Omental fat pad (tissue), 4 donors: ENCODE results near the gene TTC23. TPM values are rescaled to one million over a fixed set of nuclear protein-coding genes. Genes with fewer than 3 reads are reported as not detected.

ENCODE experiments used
- ATAC-seq: fragments of 150-250 bp; one replicate; pipeline ENCODE4 v1.9.1; 2016; ENCODE audit warnings: mild to moderate bottlenecking, moderate library complexity; ENCODE audit not compliant: low FRiP score
- DNase-seq: peaks from one replicate; pipeline ENCODE4 v3.0.0-alpha.2; 2019; ENCODE audit warnings: low spot score
- CTCF ChIP-seq, 3 donors: fragments of 450-650 bp; IDR thresholded peaks; one replicate each; pipeline ENCODE4 v1.5.1; 2016 to 2017; ENCODE audit warnings: antibody characterized with exemption in 3 of 3, mild to moderate bottlenecking in 3 of 3, moderate library complexity in 2 of 3
- total RNA-seq, 4 donors: library from RNA; depleted of rRNA; stranded (reverse); fragments of >200 nt; gene quantifications; one replicate each; pipeline ENCODE4 v1.1.0, GENCODE V29; 2016

TTC23 gene
- total RNA-seq, 4 donors from 2014 or later = 11.9 to 42.2 (median 19.9) TPM

GRCh38 chr15:99174567-99175395 is 74.6 kb downstream of the TTC23 start:
- ATAC-seq = no peak
- no peak for TF ChIP-seq CTCF (IDR thresholded peaks at IDR 0.05)
- DNase-seq = no peak

- ATAC-seq (no peak), DNase-seq (no peak)
- TF ChIP-seq CTCF (IDR thresholded peaks at IDR 0.05) = no peak
Measured at GRCh38 chr15:99172989-99173388, 76.4 kb downstream of the TTC23 start.

GRCh38 chr15:99172171-99172570 is 77.2 kb downstream of the TTC23 start:
- no peak for TF ChIP-seq CTCF (IDR thresholded peaks at IDR 0.05)
- no peak for DNase-seq
- no peak for ATAC-seq

- no peak for ATAC-seq
- no peak for TF ChIP-seq CTCF (IDR thresholded peaks at IDR 0.05)
- DNase-seq = no peak
Measured at GRCh38 chr15:99170476-99171065, 78.8 kb downstream of the TTC23 start.

- no peak for TF ChIP-seq CTCF (IDR thresholded peaks at IDR 0.05)
- no peak for DNase-seq
- no peak for ATAC-seq
Measured at GRCh38 chr15:99169769-99170311, 79.5 kb downstream of the TTC23 start.

GRCh38 chr15:99168601-99169580 is 80.5 kb downstream of the TTC23 start:
- no peak for ATAC-seq
- TF ChIP-seq CTCF (IDR thresholded peaks at IDR 0.05) = no peak
- DNase-seq = no peak
